Smooth muscle cell of the brain vasculature (primary cell): ENCODE data around the gene ARAF.
A peak's percentile ranks its signal among the peaks of the same experiment; 100 is the strongest.
"Not testable (repeated sequence)": the region's sequence is repeated elsewhere in the genome, so short reads cannot be mapped to it uniquely, and the experiment has no call there.

ENCODE experiments used
- DNase-seq: peaks from one replicate; pipeline ENCODE4 v3.0.0-alpha.2; 2012; ENCODE audit warnings: low read depth, low spot score

ARAF gene

DNA sequence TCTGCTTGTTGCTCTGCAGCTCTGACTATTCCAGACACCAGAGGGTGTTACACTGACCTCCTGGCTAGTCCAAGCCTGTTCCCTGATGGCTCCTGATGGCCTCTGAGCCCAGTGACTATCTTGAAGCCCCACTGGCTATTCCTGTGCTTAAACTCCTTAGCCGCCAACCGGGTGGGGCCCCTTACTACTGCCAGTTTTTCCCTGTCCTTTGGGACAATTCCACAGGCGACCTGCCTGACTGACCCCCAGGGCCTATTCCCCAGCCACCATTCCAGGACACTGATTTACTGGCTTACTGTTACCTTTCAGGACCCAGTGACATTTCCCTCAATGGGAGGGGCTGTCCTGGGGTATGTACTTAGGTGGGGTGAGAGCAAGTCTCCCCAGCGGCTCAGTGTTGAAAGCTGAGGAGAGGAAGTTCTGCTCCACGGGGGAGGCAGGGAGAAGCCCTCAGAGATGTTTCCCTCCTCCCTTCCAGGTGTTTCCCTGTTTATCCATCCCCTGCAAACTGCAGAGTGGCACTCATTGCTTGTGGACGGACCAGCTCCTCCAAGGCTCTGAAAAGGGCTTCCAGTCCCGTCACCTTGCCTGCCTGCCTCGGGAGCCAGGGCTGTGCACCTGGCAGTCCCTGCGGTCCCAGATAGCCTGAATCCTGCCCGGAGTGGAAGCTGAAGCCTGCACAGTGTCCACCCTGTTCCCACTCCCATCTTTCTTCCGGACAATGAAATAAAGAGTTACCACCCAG is 25.2 kb downstream of the ARAF start:
- DNase-seq: no peak

DNA sequence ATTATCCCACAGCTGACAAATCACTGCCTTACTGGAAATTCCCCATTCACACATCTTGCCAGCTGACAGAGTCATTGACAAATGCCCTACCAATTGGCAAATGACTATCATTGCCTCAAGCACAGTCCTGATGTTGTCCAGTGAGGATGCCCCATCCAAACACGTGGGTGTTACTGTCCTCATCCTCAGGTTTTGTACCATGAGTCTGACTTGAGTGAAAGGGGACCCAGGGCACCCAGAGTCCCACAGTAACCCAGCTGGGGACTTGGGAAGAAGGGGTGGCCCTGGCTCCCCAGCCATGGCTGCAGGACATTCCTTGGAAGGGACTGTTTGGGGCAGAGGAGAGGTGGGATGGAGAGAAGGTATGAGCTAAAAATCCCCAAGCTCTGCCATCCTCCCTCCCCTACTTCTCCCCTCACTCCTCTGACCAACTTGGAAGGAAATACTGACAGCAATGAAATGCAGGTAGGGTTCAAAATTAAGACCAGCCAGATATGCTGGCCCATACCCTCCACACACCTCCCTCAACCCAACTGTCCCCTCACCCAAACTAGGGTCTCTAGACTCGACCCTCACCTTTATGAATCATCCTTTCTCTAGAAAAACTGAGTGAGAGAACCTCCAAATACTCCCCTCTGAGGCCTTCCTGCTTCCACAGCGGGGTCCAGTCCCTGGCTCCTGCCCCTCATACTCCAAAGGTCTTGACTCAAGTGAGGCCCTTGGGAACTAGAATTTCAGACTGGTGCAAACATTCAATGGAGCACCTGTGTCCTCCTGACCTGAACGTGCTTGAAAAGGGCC is 26.3 kb downstream of the ARAF start:
- no peak for DNase-seq

DNA sequence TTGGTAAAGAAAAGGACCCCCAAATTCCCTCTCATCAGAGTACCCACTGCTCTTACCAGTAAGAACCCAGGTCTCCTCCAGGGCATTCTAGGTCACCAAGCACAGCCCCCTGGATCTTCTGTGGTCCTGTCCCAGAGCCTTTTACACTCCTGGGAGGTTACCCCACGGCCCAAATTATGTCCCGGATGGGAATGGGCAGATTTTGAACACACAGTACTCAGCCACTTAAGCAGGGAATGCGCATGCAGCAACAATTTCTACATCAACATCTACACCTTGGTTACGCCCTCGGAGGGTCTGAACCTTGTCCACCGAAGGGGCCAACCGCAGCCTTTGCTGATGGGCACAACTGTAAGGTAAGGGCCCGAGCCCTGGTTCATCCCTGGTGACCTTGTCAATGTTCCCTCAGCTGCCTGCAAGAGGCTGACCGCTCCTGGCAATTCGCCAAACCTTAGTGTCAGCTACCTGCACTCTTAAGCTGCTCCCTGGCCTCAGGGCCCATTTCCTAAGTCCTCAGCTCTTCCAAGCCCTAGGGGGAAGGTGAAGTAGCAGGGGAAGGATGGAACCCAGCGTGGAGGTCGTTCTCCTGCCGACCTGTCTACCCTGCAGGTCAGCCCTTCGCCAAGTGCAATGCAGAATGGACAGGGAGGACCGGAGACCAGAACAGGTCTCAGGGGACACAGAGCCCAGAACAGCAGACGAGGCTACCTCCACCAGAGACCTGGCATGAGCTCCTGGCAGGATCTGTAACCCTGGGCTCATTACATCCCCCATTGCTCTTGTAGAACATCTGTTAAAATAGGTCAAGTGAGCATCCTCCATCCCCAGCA is 27.1 kb downstream of the ARAF start:
- DNase-seq: no peak

DNA sequence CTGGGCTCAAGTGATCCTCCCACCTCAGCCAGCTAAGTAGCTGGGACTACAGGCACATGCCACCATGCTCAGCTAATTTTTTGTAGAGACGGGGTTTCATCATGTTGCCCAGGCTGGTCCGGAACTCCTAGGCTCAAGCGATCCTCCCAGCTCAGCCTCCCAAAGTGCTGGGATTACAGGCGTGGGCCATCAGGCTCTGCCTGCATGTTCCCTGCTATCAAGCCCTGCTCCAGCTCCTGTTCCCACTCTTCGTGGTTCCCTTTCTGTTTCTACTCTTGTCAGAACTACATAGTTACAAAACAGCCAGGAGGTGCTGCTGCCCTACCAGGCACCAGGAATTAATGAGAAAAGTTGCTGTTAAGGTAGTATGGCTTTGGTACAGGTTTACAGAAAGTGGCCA is 30.0 kb downstream of the ARAF start:
- no peak for DNase-seq

DNA sequence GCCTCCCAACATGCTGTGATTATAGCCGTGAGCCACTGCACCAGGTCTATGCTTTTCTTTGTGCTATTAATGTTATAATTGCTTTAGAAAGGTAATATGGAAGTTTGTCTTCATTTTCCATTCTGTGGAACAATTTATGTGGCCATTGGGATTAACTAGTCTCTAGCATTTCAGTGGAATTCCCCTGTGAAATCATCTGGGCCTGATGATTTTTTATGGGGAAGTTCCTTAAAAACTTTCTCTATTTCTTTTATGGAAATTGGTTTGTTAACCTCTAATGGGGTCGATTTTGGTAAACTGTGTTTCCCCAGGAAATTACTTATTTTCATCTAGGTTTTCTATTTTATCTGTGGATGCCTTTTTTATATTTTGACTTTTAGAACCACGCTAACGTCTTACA is 32.5 kb downstream of the ARAF start:
- DNase-seq: no peak

DNA sequence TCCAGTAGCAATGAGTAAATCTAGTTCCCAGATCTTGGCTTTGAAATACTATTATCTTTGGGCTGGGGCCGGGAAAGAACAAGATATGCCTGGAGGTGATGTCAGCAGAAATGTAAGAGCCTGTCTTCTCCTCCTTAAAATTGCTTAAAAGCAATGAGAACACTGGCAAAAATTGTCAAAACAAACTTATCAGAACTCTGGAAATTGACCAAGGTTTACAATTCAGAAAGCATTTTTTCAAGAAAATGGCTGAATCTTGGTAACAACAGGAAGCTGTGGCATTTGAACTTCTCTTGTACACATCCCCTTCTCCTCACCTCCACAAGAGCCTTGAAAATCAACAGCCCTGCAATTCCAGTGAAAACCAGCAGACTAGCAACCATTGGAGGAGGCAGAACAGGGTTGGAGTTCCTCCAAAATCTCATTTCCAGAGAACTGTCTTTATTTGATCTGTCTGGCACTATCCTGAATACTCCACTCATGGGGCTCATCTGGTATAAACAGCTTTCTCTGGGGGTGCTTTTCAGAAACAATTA is 34.8 kb downstream of the ARAF start:
- DNase-seq: no peak

DNA sequence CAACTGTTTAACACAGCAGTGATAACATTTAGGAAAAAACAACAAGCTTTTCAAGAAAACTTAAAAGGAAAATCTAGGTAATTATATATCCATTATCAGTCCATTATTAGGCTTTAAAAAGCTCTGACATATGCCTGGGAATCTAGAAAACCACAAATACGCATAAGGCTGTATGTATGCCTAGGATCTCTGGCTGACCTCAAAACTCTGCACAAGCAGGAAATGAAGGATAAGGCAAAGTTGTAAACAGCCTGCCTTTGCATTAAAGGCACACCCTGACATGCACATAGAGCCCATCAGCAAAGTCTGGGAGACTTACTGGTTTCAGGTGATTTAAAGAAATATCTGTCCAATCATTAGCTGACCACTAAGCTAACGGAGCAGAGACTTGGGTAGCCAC is 35.3 kb downstream of the ARAF start:
- no peak for DNase-seq

DNA sequence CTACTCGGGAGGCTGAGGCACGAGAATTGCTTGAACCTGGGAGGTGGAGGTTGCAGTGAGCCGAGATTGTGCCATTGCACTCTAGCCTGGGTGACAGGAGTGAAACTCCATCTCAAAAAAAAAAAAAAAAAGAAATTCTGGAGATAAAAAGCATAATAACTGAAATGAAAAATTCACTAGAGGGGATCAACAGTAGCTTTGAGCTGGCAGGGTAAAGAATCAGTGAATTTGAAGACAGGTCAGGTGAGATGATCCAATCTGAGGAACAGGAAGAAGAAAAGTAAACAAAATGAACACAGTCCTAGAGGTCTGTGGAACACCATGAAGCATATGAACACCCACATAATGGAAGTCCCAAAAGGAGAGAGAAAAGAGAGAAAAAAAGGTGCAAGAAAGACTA is 36.2 kb downstream of the ARAF start:
- DNase-seq: no peak

DNA sequence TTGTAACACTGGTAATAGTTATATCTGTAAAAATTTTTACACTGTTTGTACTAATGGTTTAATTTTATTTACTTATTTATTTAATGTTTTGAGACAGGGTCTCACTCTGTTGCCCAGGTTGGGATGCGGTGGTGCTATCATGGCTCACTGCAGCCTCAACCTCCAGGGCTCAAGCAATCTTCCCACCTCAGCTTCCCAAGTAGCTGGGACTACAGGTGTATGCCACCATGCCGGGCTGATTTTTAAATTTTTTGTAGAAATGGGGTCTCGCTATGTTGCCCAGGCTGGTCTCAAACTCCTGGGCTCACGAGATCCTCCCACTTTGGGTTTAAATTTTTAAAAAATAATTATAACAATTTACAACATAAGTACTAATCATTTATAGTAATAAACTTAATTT is 42.1 kb downstream of the ARAF start:
- DNase-seq: not testable (repeated sequence)

DNA sequence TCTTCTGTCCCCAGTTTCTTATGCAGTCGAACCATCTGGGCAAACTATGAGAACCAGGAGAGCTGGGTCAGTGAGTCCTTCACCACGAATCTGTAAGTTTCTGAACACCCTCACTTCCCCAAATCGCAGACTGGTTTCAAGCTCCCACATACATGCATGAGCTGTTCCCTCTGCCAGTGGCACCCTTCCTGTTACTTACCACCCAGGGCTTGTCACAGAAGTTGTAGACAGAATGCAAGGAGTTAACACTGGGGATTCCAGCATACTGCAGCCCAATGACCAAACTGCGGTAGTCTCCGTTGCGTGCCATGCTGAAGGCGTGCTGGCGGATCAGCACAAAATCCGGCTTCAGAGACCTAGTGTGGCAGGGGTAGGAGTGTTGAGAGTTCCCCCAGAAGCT is 44.0 kb downstream of the ARAF start:
- DNase-seq: no peak

DNA sequence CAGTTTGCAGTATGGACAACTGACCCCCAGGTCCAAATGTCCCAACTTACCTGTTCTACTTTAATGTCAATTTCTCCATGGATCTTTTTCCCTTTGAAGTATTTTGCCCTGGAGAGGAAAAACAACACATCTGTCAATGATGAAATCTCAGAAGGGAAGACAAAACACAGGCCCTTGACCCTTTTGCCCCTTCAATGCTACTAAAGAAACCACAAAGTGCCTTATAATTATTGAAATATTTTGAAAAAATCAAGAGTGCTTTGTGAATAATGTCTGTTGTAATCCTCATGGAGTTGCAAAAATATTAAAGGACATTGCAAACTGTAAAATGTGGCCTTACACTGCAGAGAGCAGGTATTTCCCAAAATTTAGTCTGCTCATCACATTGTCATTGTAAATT is 46.1 kb downstream of the ARAF start:
- DNase-seq: no peak

DNA sequence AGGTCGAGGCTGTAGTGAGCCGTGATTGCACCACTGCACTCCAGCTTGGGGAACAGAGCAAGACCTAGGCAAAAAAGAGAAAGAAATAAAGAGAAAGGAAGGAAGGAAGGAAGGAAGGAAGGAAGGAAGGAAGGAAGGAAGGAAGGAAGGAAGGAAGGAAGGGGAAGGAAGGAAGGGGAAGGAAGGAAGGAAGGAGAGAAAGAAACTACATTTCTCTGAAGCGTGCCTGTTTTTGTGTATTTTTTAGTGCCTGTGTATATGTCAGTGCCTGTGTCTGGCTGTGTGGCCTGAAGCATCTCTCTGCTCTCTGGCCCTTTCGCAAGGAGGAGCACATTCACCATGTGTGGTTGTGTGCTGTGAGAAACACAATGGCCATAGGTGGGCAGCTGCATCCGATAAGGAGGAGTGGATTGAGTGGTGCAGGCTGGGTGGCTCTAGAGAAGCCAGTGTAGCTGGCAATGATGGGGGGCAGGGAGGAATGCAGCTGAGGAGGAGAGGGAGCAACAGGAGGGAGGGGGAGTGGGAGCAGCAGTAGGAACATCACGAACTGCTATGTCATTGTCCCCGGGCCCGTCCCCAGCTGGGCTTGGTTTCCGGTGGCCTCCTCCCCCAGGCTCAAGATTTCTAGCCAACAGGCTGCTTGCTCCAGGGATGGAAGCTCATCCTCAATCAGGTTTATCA is 47.3 kb downstream of the ARAF start:
- no peak for DNase-seq

DNA sequence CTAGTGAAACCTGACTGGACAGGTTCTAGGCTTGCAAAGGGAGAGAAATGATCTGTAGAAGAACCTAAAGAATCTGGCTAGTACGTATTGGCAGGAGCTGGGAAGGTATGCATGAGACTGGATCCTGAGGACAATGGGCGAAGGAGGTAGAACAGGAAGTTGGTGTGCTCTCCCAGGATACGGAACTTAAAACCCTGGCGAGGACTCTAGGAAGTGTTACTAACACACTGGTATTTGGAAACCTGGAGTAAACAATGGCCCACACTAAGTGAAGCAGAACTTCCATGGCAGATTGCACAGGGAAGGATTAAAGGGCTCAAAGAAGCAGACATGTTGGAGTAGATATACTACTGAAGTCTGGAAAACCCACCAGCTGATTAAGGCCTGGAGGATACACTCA is 49.5 kb downstream of the ARAF start:
- no peak for DNase-seq

DNA sequence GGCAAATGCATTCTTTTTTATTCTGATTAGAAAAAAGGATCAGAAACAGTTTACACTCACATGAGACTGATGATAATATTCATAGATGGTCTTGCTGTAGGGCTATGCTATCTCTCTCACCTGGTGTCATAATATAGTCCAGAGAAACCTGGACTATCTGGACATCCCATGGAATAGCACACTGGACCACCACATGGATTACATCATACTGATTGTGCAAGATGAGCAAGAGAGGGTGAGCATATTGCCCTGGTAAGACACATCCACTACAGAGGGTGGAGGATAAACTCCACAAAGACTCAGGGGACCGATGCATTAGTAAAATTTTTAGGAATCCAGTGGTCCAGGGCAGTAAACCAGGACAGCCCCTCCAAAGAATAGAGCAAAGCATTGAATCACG is 50.5 kb downstream of the ARAF start:
- DNase-seq: no peak

DNA sequence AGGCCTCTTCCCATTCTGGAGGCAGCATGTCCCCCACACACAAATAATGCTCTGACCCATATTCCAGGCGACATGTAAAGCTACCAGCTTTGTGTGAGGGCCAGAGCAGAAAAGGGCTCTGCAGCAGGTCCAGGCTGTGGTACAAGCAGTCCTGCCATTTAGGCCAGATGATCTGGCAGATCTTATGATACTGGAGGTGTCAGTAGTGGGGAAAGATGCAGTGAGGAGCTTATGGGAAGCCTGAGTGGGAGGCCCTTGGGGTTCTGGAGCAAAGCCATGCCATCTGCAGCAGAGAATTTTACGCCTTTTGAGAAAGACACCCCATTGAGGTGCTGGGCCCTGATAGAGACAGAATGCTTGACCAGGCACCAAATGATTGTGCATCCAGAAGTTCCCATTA is 50.9 kb downstream of the ARAF start:
- no peak for DNase-seq

DNA sequence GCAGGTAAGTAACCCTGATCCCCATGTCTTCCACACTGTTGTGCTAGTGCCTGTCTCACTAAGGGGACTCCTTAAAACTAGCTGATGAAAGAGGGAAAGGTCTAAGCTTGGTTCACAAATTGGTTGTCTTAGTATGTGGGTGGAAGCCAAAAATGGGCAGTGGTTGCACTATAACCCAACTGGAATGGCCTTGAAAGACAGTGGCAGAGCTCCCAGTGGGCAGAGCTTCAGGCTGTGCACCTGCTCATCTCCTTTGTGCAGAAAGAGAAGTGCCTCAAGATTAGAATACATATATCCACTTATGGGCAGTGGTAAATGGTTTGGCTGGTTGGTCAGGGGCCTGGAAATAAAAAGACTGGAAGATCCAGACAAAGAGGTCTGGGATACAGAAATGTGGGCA is 51.4 kb downstream of the ARAF start:
- DNase-seq: no peak

DNA sequence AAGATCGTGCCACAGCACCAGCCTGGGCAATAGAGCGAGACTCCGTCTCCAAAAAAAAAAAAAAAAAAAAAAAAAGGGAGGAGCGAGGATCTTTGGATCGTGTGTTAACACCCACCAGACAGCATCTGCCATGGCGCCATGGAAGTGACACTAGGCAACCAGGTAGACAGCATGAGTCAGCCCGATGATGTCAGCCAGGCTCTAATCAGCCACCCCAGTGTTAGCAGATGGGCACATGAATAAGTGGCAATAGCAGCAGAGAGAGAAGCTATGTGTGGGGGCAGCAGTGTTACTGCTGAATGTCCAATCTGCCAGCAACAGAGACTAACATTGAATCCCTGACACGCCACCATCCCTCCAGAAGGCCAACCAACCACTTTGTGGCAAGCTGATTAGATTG is 52.1 kb downstream of the ARAF start:
- no peak for DNase-seq

DNA sequence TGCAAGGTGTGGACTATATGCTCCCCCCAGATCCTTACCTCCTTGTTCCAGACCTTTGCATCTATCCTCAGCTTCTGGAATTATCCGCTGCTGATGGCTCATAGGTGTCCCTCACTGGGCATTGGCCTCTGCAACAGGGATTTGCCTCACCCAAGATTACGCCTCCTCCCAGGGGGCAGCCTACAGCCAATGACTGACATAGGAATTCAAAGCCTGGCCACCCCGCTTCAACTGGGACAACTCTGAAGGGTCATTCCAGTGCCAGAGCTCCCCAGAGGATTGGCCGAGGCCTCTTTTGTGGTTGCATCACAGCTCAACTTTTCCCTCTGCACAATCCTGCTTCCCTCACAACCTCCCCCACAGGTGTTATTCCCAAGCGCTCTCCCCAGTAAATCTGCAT is 53.6 kb downstream of the ARAF start:
- no peak for DNase-seq

DNA sequence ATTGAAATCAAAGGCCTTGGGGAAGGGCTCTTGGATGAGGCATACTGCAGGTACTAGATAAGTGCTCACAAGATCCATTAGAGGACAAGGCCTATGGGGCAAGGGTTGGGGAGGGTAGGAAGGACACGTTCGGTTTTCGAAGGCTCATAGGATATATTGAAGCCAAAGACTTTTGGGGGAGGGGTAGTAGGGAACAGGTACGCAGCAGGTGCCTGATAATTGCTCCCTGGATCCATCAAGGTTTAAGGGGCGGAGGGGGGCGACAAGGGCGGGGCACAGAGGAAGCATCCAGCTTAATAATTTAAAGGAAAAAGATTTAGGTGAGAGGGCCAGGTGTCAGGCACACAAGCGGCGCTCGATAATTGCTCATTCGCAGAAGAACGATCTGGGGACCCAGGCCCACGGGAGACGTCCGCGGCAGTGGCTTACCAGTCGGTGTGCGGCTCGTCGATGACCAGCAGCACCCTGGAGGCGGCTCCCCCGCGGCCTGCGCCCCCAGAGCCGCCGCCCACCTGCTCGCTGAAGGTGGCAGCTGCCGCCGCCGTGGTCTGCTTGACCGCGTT is 58.0 kb downstream of the ARAF start:
- no peak for DNase-seq

DNA sequence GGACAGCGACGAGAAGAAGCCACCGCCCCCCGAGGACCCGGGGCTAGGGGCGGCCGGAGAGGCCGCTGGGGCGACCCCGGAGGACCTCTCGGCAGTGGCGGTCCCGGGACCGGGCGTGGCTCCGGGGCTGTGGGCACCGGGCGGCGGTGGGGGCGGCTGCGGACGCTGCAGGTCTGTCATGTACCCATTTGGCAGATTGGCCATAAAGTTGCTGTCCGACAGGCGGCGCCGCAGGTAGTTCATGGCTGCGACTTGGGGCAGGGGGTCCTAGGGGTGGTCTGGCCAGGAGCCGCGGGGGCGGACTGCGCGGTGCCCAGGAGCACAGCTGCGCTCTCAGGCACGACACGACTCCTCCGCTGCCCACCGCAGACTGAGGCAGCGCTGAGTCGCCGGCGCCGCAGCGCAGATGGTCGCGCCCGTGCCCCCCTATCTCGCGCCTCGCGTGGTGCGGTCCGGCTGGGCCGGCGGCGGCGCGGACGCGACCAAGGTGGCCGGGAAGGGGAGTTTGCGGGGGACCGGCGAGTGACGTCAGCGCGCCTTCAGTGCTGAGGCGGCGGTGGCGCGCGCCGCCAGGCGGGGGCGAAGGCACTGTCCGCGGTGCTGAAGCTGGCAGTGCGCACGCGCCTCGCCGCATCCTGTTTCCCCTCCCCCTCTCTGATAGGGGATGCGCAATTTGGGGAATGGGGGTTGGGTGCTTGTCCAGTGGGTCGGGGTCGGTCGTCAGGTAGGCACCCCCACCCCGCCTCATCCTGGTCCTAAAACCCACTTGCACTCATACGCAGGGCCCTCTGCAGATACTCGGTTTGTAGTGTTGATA is 58.7 kb downstream of the ARAF start, which contains the start of gene SYN1:
TSS of gene SYN1 (minus strand) at position 372 of the 817 bp plus-strand sequence. CDS start at position 243, 129 bp downstream.
- DNase-seq: peak; percentile 31
